Activated T-helper 17 cell treated with anti-CD3 and anti-CD28 coated beads, Interleukin-2, amount 50 U/mL, for 72 hours (primary cell): ENCODE measurements around the gene SPINK6. TPM values are rescaled to one million over a fixed set of nuclear protein-coding genes. Genes with fewer than 3 reads are reported as not detected.

ENCODE experiments used
- ATAC-seq: fragments of 150-1000 bp; cut with Tn5 transposase; replicated peaks from 2 replicates; pipeline ENCODE4 v1.10.0; 2021; ENCODE audit warnings: mild to moderate bottlenecking, moderate library complexity
- H3K27ac Mint-ChIP-seq: one replicate; pipeline ENCODE4 v1.8.0; 2022; ENCODE audit warnings: mixed read lengths
- H3K27me3 Mint-ChIP-seq: one replicate; pipeline ENCODE4 v1.8.0; 2022; ENCODE audit warnings: mixed read lengths
- H3K36me3 Mint-ChIP-seq: one replicate; pipeline ENCODE4 v1.8.0; 2022; ENCODE audit warnings: low read depth, mild to moderate bottlenecking, mixed read lengths
- H3K4me1 Mint-ChIP-seq: one replicate; pipeline ENCODE4 v1.8.0; 2022; ENCODE audit warnings: mixed read lengths
- H3K4me3 Mint-ChIP-seq: one replicate; pipeline ENCODE4 v1.8.0; 2022; ENCODE audit warnings: mild to moderate bottlenecking, mixed read lengths
- H3K9me3 Mint-ChIP-seq: one replicate; pipeline ENCODE4 v1.8.0; 2022; ENCODE audit warnings: mixed read lengths
- total RNA-seq, 2 donors: library from RNA; stranded (reverse); gene quantifications; one replicate each; pipeline ENCODE4 v1.2.3, GENCODE V29; 2022

Gene SPINK6
- total RNA-seq, 2 donors from 2014 or later = not detected

DNA sequence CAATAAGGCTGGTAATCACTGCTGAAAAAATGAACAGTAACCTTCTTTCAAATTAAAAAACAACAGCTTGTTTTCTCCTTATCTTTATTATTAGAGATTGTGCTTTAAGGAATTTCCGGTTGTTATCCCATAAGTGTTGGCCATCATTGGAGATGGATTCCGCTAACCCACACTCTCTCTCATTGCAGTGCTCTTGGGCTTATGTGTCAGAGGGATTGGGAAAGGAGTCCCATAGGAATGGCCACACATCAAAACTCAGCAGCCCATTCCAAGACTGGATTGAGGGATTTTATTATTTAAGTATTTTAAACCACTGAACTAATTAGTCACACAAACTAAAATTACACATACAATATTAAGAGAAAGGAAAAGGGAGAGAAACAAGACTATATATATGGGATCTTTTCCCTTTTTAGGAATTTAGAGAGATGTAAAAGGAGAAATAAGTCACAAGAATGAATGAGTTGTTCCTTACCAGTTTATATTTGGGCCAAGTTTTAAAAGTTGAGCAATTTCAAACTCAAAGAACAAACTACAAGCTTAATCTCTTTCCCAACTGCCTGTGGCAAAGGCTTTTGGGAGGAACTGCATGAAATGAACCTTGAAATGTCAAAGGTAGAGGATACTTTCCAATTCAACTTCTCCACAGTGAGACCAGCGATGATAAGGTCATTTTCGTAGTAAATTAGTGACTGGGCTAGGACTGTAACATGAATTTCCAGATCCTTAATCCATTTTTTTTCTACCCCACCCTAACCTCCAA, 2.4 kb downstream of the SPINK6 start:
- no peaks in the 10 kb centered on the region for H3K4me1 Mint-ChIP-seq
- H3K27ac Mint-ChIP-seq = no peak overlapping the region
- H3K9me3 Mint-ChIP-seq = no peaks in the 10 kb centered on the region
- H3K4me3 Mint-ChIP-seq = no peak overlapping the region
- no peaks in the 10 kb centered on the region for H3K36me3 Mint-ChIP-seq
- H3K27me3 Mint-ChIP-seq = peaks cover 14% of the 10 kb centered on the region
- ATAC-seq = no peak

DNA sequence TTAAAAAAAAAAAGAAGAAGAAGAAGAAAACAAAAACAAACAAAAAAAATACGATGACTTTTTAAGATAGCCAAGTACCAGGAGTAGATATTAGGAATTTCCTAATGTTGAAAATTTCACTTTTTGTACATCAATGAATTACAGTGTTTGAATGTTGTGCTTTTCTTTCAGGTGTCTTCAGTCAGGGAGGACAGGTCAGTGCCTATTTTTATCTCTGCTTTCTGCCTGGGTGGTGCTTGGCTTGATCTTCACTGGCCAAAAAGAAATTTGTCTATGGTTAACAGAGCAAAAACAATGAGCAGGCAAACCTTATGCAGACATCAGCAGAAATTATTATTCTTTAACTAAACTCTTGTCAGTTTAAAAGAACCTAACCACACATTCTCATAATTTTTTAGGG, 3.0 kb downstream of the SPINK6 start:
- ATAC-seq = no peak
- H3K36me3 Mint-ChIP-seq = no peaks in the 10 kb centered on the region

DNA sequence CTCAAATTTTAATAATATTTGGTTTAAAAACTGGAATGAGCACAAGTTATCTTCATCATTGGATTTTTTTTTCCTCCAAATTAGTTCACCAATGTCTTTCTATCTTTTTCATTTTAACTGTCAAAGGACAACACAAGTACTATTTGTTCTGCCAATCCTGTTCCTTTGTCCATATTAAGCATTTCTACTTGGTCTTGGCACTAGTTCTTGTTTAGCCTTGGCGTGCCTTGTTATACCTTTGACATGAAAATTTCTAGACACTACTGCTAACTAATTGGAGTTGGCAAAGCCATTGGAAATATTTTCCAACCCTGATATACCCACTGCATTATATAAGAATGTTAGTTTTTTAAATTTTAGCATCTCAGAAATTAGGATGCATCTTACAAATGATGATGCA, 3.8 kb downstream of the SPINK6 start:
- H3K27me3 Mint-ChIP-seq = peaks cover 9% of the 10 kb centered on the region
- no peak overlapping the region for H3K27ac Mint-ChIP-seq
- H3K4me1 Mint-ChIP-seq = no peaks in the 10 kb centered on the region
- H3K36me3 Mint-ChIP-seq = no peaks in the 10 kb centered on the region
- ATAC-seq = no peak
- no peak overlapping the region for H3K4me3 Mint-ChIP-seq
- H3K9me3 Mint-ChIP-seq = no peaks in the 10 kb centered on the region

More for the DNA sequence above, 3.0 kb downstream of the SPINK6 start:
- Mint-ChIP-seq H3K4me3 (no peak overlapping the region), H3K4me1 (no peaks in the 10 kb centered on the region), H3K9me3 (no peaks in the 10 kb centered on the region), H3K27ac (no peak overlapping the region), H3K27me3 (peaks cover 14% of the 10 kb centered on the region)

DNA sequence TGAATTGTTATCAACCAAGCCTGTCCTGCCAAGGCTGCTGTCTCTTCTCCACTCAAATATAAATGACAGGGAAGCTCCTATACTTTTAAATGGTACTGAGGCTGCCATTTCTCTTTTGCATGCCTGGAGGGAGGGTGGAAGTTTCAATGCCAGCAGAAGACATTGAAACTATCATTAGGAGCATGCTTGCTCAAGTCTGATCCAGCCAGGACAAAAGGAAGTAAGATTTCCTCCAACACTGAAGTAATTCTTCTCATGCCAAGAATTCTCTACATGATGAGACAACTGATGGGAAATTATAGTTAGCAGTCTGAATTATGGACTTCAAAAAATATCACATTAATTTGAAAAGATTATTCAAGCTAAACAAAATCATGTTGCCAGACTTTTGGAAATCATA, 5.4 kb downstream of the SPINK6 start:
- peaks cover 11% of the 10 kb centered on the region for H3K27me3 Mint-ChIP-seq
- no peak overlapping the region for H3K27ac Mint-ChIP-seq
- no peaks in the 10 kb centered on the region for H3K9me3 Mint-ChIP-seq
- ATAC-seq = no peak
- H3K4me1 Mint-ChIP-seq = no peaks in the 10 kb centered on the region
- H3K4me3 Mint-ChIP-seq = no peak overlapping the region
- H3K36me3 Mint-ChIP-seq = no peaks in the 10 kb centered on the region

DNA sequence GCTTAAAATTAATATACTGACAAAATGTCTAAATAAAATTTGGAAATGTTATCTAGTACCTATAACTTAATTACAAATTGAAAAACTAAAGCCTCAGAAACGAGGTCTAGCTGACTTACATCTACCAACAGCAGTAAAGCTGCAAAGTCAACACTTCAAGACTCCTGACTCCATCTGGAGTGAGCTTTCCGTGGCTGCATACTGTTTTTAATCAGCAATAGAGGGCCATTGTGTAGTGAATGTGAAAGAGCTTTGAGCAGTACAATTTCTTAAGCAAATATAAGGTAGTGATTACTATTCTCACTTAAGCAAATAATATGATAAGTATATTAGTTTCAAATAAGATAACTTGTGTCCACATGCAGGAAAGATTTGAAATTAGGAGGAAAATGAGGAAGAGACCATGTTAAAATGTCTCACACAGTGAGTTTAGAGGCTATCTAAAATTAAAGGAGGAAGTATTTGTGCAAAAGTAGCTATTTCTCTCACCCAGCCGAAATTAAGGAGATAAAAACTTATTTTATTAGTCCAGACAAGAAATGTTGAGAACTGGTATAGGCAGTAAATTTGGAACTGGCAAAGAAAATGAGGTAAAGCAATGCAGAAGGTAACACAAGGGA, 6.4 kb downstream of the SPINK6 start:
- H3K27me3 Mint-ChIP-seq = peaks cover 11% of the 10 kb centered on the region
- no peak for ATAC-seq
- H3K9me3 Mint-ChIP-seq = no peaks in the 10 kb centered on the region
- H3K4me1 Mint-ChIP-seq = no peaks in the 10 kb centered on the region
- H3K4me3 Mint-ChIP-seq = no peak overlapping the region
- no peaks in the 10 kb centered on the region for H3K36me3 Mint-ChIP-seq
- H3K27ac Mint-ChIP-seq = no peak overlapping the region

DNA sequence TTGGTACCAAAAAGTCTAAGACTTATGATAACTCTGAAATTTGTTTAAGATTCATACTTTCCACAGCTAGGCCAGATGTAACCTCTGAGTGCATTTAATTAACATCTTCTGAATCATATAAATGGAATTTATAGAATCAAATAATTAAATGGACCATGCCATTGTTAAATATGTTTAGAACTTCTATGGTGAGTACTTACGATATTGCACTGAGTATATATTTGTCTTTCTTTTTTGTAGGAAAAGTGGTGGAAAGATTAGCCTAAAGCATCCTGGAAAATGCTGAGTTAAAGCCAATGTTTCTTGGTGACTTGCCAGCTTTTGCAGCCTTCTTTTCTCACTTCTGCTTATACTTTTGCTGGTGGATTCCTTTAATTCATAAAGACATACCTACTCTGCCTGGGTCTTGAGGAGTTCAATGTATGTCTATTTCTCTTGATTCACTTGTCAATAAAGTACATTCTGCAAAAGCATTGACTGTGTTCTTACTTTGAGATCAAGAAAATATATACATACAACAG, 11.9 kb downstream of the SPINK6 start:
- no peaks in the 10 kb centered on the region for H3K9me3 Mint-ChIP-seq
- H3K27ac Mint-ChIP-seq = no peak overlapping the region
- ATAC-seq = no peak
- H3K4me3 Mint-ChIP-seq = no peak overlapping the region
- peaks cover 3% of the 10 kb centered on the region for H3K27me3 Mint-ChIP-seq
- H3K4me1 Mint-ChIP-seq = no peaks in the 10 kb centered on the region
- no peaks in the 10 kb centered on the region for H3K36me3 Mint-ChIP-seq

DNA sequence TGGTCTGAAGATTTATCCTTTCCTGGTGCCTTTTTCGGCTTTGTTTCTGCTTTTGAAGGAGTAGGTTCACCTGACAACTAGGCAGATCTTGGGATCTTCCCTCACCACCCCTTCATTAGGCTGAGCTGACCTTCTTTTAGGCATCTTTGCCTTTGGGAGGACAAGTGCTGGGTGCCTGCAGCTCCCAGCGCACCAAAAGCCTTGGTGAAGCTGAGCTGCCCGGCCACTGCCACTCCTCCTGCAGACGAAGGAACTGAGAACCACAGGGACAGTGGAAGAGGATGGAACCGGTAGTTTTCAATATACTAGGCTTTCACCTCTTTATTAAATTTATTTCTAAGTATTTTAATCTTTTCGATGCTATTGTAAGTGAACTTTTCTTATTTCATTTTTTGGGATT, 18.7 kb downstream of the SPINK6 start:
- peaks cover 9% of the 10 kb centered on the region for H3K27me3 Mint-ChIP-seq
- H3K4me3 Mint-ChIP-seq = no peak overlapping the region
- H3K27ac Mint-ChIP-seq = no peak overlapping the region
- H3K4me1 Mint-ChIP-seq = no peaks in the 10 kb centered on the region
- no peaks in the 10 kb centered on the region for H3K9me3 Mint-ChIP-seq
- H3K36me3 Mint-ChIP-seq = no peaks in the 10 kb centered on the region
- no peak for ATAC-seq

DNA sequence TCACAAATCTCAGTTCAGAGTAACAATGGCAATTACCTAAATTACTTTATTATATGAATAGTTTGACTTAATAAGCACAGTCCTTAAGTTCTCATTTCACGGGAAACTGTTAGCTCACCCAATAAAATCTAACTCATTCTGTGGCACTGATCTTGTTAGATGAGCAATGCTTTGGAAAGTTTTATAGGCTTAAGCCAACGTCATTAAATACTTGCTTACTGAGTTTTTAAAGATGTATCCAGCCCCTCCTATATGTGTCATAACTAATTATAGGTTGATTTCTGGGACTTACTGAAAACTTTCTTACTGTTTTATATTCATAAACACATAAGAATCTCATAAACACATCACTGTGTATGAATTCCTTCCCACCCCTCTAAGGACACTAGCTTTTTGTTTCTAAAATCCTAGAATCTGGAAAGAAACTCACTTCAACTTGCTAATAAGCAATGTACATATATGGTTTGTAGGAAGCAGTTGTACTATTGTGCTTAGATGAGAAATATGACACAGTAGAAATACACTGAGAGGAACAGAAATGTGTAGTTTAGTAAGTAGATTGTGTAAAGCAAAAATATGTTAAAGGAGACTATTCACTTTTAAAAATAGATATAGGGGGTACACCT, 21.4 kb downstream of the SPINK6 start:
- no peaks in the 10 kb centered on the region for H3K4me1 Mint-ChIP-seq

DNA sequence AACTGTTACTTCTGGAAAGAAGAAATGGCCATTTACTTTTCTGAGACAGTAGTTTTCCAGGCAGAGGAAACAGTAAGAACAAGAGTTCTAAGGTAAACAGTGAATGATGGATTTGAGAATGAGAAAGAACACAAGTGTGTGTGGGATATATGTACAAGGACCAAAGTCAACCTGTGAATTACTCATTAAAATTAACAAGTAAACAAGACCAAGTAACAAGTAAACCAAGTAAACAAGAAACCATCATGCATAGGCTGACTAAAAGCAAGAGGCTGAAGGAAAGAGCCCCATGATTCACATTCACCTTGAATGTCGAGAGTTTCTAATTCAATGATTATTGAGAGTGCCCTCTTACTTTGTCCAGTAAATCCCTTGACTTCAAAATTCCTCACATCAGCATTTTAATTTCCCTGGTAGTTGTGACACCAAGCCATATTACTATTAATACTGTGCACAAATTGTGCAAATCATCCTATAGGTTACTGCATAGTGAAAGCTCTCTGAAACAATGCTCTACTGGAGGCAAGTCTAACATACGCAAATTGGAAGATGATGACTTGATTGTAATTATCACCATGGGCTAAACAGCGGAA, 25.6 kb downstream of the SPINK6 start:
- Mint-ChIP-seq H3K36me3 (no peaks in the 10 kb centered on the region), H3K4me1 (no peaks in the 10 kb centered on the region), H3K4me3 (no peak overlapping the region), H3K27ac (no peak overlapping the region), H3K27me3 (peaks cover 9% of the 10 kb centered on the region), H3K9me3 (no peaks in the 10 kb centered on the region)
- ATAC-seq = peak; percentile 19

More for the DNA sequence above, 21.4 kb downstream of the SPINK6 start:
- no peaks in the 10 kb centered on the region for H3K9me3 Mint-ChIP-seq
- no peak overlapping the region for H3K27ac Mint-ChIP-seq
- H3K4me3 Mint-ChIP-seq = no peak overlapping the region
- no peak for ATAC-seq
- peaks cover 9% of the 10 kb centered on the region for H3K27me3 Mint-ChIP-seq
- no peaks in the 10 kb centered on the region for H3K36me3 Mint-ChIP-seq

DNA sequence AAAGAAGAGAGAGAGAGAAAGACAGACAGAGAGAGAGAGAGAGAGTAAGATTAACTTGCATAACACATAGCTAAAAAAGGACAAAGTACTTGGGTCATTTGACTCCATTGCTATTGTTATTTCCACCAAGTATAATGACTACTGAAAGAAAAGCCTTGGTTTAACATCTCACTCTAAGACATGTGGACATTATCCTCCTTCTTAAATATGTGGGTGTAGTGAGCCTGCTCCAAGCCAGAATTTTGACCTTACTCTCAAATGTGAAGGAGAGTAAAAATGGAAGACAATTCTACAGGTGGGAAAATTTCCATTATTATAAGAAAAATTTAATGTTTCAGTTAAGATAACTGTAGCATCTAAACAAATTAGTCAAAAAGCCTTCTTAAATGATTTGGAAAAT, 27.0 kb downstream of the SPINK6 start:
- Mint-ChIP-seq H3K4me3 (no peak overlapping the region), H3K36me3 (no peaks in the 10 kb centered on the region), H3K9me3 (no peaks in the 10 kb centered on the region), H3K27ac (no peak overlapping the region), H3K27me3 (peaks cover 6% of the 10 kb centered on the region), H3K4me1 (no peaks in the 10 kb centered on the region)
- no peak for ATAC-seq

DNA sequence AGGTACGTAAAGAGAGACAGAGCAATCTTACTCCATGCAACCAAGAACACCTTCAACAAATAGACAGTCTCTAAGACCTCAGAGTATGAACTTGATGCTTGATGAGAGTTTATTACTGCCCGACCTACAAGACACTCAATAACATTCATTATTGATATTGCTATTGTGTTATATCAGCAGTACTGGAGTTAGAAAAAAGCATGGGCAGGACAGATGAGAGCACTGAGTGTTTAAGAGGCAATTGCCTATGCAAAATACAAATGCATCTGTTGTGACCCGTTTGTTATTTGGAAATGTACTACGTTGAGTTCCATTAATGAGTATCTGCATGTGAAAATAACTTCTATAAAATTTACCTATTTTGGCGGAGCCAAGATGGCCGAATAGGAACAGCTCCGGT, 27.4 kb downstream of the SPINK6 start:
- no peak for ATAC-seq
- H3K4me1 Mint-ChIP-seq = no peaks in the 10 kb centered on the region
- H3K27ac Mint-ChIP-seq = no peak overlapping the region
- H3K9me3 Mint-ChIP-seq = no peaks in the 10 kb centered on the region
- no peak overlapping the region for H3K4me3 Mint-ChIP-seq
- H3K36me3 Mint-ChIP-seq = no peaks in the 10 kb centered on the region
- H3K27me3 Mint-ChIP-seq = peaks cover 5% of the 10 kb centered on the region

DNA sequence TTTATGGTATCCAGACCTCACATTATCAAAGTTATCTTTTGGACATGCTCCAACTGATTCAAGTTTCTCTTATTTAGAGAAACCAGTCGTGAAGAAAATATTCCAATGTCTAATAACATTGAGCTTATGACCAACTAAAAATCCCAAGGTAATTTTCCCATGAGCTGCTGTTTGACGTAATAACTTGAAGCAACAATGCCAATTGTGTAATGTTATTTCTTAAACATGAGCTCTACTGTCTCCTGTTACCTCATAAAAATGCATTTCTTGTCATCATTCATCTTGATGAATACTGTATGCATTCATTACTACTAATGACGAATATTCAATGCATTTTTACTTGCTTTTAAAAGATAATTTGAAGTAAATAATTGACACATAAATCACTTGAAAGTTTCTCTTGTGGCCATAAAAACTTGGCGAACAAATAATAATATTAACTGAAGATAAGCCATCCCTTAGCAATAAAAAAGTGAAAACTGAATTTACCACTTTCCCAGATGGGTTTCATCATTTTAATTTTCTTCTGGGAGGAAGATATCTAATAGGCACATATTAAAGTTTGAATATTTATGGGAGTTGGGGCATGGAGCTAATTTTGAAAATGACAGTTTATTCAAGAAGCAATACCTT, 35.1 kb downstream of the SPINK6 start:
- no peak overlapping the region for H3K4me3 Mint-ChIP-seq

DNA sequence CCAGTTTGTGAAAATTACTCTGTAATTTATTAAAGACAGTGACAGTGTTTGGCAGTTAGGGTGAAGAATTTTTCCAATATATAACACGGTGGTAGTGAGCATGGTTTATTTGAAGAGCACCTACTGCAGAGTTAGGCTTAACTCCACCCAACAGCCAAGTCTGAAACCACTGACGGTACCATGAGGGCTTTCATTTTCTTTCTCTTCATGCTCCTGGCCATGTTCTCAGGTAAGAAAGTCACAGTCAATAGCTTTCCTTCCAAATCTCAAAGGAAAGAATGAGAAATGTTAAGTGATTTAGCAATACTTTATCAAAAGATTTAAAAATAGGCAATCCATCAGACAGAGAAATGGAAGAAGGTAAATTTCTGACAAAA, 35.6 kb downstream of the SPINK6 start, which contains the start of gene MARCOL:
TSS of gene MARCOL (plus strand) at position 108 of the 377 bp plus-strand sequence. CDS start at position 181, 73 bp downstream.
- no peak for ATAC-seq
- Mint-ChIP-seq H3K4me1 (no peaks in the 10 kb centered on the region), H3K27ac (no peak within 1 kb of the TSS), H3K9me3 (peaks cover 3% of the 10 kb centered on the region), H3K4me3 (no peak within 1 kb of the TSS), H3K27me3 (no peaks in the 10 kb centered on the region), H3K36me3 (no peaks in the 10 kb centered on the region)

More for the DNA sequence above, 35.1 kb downstream of the SPINK6 start:
- ATAC-seq = no peak
- H3K27me3 Mint-ChIP-seq = no peaks in the 10 kb centered on the region
- H3K4me1 Mint-ChIP-seq = no peaks in the 10 kb centered on the region
- H3K36me3 Mint-ChIP-seq = no peaks in the 10 kb centered on the region
- H3K27ac Mint-ChIP-seq = no peak overlapping the region
- H3K9me3 Mint-ChIP-seq = peaks cover 3% of the 10 kb centered on the region

DNA sequence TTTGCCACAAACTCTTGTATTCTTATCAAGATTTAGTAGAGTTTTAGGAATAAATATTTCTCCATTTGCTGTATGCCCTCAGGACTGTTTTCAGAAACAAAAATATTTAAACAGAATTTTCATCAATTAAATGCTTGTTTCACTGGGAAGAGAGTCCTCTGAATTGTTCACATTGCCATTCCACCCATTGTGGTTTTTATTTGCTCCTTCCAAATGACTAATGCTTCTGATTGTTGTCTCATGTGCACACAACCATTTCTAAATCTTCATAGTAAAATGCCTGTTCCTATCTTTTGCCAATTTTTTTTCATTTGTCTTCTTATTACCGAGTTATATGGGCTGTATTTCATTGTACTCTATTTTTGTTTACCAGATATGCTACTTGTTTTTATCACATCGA, 46.1 kb downstream of the SPINK6 start:
- no peak for ATAC-seq
- no peaks in the 10 kb centered on the region for H3K9me3 Mint-ChIP-seq
- no peak overlapping the region for H3K4me3 Mint-ChIP-seq
- H3K4me1 Mint-ChIP-seq = no peaks in the 10 kb centered on the region
- no peak overlapping the region for H3K27ac Mint-ChIP-seq
- H3K27me3 Mint-ChIP-seq = peaks cover 10% of the 10 kb centered on the region
- no peaks in the 10 kb centered on the region for H3K36me3 Mint-ChIP-seq
